ENCODE results near the gene PARD3. TPM values are rescaled to one million over a fixed set of nuclear protein-coding genes. Genes with fewer than 3 reads are reported as not detected.

PARD3 gene
- total RNA-seq, 3 donors from 2014 or later (not counting 1 experiment from before 2014, with no cell fraction given), result 0.14 to 0.49 (median 0.38) TPM

GRCh38 chr10:34213805-34214197 lies 601.3 kb downstream of the PARD3 start:
- Histone ChIP-seq H3K27ac (ENCODE audit: low read length) (no peak overlapping the region), H3K9me3 (ENCODE audit: control insufficient read depth, insufficient read depth, low read length) (no peaks in the 10 kb centered on the region), H3K36me3 (ENCODE audit: control insufficient read depth, insufficient read depth, low read length) (no peaks in the 10 kb centered on the region), H3K4me3 (ENCODE audit: low read length) (no peak overlapping the region), H3K27me3 (ENCODE audit: control insufficient read depth, insufficient read depth, low read length) (no peaks in the 10 kb centered on the region), H3K4me1 (ENCODE audit: control insufficient read depth, insufficient read depth, low read length) (no peaks in the 10 kb centered on the region)
- 90% methylated on average over 3 of the region's 5 CpGs for WGBS (ENCODE audit: insufficient coverage)
- no peaks in the 10 kb centered on the region for H3K4me1 Mint-ChIP-seq
- no peaks in the 10 kb centered on the region for H3K36me3 Mint-ChIP-seq
- ATAC-seq, result no peak
- intact Hi-C loops (cut with micrococcal nuclease), result no loop called here
- H3K27ac Mint-ChIP-seq, result no peak overlapping the region
- peaks cover 6 to 15% of the 10 kb centered on the region in 2 donors for H3K27me3 Mint-ChIP-seq (ENCODE audit: low read depth in 2 of 2)
- H3K9me3 Mint-ChIP-seq, result no peaks in the 10 kb centered on the region
- H3K4me3 Mint-ChIP-seq, result no peak overlapping the region
- DNase-seq, result no peak
- TF ChIP-seq CTCF (IDR thresholded peaks at IDR 0.05), result no peak

- no peak overlapping the region for H3K4me3 Mint-ChIP-seq
- H3K36me3 ChIP-seq (ENCODE audit: control insufficient read depth, insufficient read depth, low read length), result no peaks in the 10 kb centered on the region
- no peak overlapping the region for H3K27ac Mint-ChIP-seq
- H3K27me3 Mint-ChIP-seq (ENCODE audit: low read depth in 2 of 2), result peaks cover 10 to 11% of the 10 kb centered on the region in 2 donors
- H3K4me1 ChIP-seq (ENCODE audit: control insufficient read depth, insufficient read depth, low read length), result no peaks in the 10 kb centered on the region
- no peaks in the 10 kb centered on the region for H3K4me1 Mint-ChIP-seq
- ATAC-seq (no peak), DNase-seq (no peak)
- no peak for TF ChIP-seq CTCF (IDR thresholded peaks at IDR 0.05)
- intact Hi-C loops (cut with micrococcal nuclease), result no loop called here
- H3K27me3 ChIP-seq (ENCODE audit: control insufficient read depth, insufficient read depth, low read length), result no peaks in the 10 kb centered on the region
- H3K27ac ChIP-seq (ENCODE audit: low read length), result no peak overlapping the region
- WGBS (ENCODE audit: insufficient coverage), result 78% methylated on average over 5 of the region's 6 CpGs
- no peaks in the 10 kb centered on the region for H3K9me3 Mint-ChIP-seq
- no peaks in the 10 kb centered on the region for H3K9me3 ChIP-seq (ENCODE audit: control insufficient read depth, insufficient read depth, low read length)
- no peaks in the 10 kb centered on the region for H3K36me3 Mint-ChIP-seq
- H3K4me3 ChIP-seq (ENCODE audit: low read length), result no peak overlapping the region
Observed at GRCh38 chr10:34213193-34213804, 601.8 kb downstream of the PARD3 start.

- peaks cover 5% of the 10 kb centered on the region for H3K27me3 ChIP-seq (ENCODE audit: control insufficient read depth, insufficient read depth, low read length)
- intact Hi-C loops (cut with micrococcal nuclease), result no loop called here
- peaks cover 34 to 41% of the 10 kb centered on the region in 2 donors for H3K4me1 Mint-ChIP-seq
- H3K4me1 ChIP-seq (ENCODE audit: control insufficient read depth, insufficient read depth, low read length), result peaks cover 18% of the 10 kb centered on the region
- H3K27ac Mint-ChIP-seq, result no peak overlapping the region
- no peak overlapping the region for H3K27ac ChIP-seq (ENCODE audit: low read length)
- no peak overlapping the region for H3K4me3 ChIP-seq (ENCODE audit: low read length)
- no peaks in the 10 kb centered on the region for H3K36me3 Mint-ChIP-seq
- 77% methylated on average over 3 of the region's 3 CpGs for WGBS (ENCODE audit: insufficient coverage)
- peaks cover 24 to 45% of the 10 kb centered on the region in 2 donors for H3K27me3 Mint-ChIP-seq (ENCODE audit: low read depth in 2 of 2)
- H3K36me3 ChIP-seq (ENCODE audit: control insufficient read depth, insufficient read depth, low read length), result no peaks in the 10 kb centered on the region
- H3K9me3 ChIP-seq (ENCODE audit: control insufficient read depth, insufficient read depth, low read length), result no peaks in the 10 kb centered on the region
- DNase-seq, result no peak
- ATAC-seq, result no peak
- H3K9me3 Mint-ChIP-seq, result no peaks in the 10 kb centered on the region
- no peak overlapping the region for H3K4me3 Mint-ChIP-seq
- TF ChIP-seq CTCF (IDR thresholded peaks at IDR 0.05), result no peak
Observed at GRCh38 chr10:34207343-34207742, 607.8 kb downstream of the PARD3 start.

DNA sequence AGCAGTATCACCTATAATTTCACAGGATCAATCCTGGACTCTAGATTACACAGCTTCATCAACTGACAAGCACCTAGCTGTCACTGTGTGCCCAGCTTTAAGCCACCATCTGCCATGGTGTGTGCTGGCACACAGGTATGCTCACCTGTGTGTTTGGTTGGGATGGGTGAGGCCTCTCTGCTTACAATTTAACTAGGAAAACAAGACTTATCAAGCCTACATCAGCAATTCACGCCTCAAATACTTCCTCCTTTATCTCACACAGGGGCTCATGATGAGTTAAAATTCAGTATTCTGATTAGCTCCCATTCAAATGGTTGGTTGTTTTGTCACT lies 608.2 kb downstream of the PARD3 start:
- DNase-seq, result no peak
- Histone ChIP-seq H3K27ac (ENCODE audit: low read length) (no peak overlapping the region), H3K9me3 (ENCODE audit: control insufficient read depth, insufficient read depth, low read length) (no peaks in the 10 kb centered on the region), H3K36me3 (ENCODE audit: control insufficient read depth, insufficient read depth, low read length) (no peaks in the 10 kb centered on the region), H3K27me3 (ENCODE audit: control insufficient read depth, insufficient read depth, low read length) (peaks cover 5% of the 10 kb centered on the region), H3K4me1 (ENCODE audit: control insufficient read depth, insufficient read depth, low read length) (peaks cover 18% of the 10 kb centered on the region), H3K4me3 (ENCODE audit: low read length) (no peak overlapping the region)
- H3K27me3 Mint-ChIP-seq (ENCODE audit: low read depth in 2 of 2), result peaks cover 22 to 50% of the 10 kb centered on the region in 2 donors
- no peak for ATAC-seq
- H3K27ac Mint-ChIP-seq, result no peak overlapping the region
- no peaks in the 10 kb centered on the region for H3K36me3 Mint-ChIP-seq
- no CpG with 5 or more reads among the region's 1 CpG for WGBS (ENCODE audit: insufficient coverage)
- no peak overlapping the region for H3K4me3 Mint-ChIP-seq
- H3K9me3 Mint-ChIP-seq, result no peaks in the 10 kb centered on the region
- intact Hi-C loops (cut with micrococcal nuclease), result no loop called here
- peaks cover 34 to 41% of the 10 kb centered on the region in 2 donors for H3K4me1 Mint-ChIP-seq
- no peak for TF ChIP-seq CTCF (IDR thresholded peaks at IDR 0.05)
